ENCODE data around the gene PGAP2. TPM values are rescaled to one million over a fixed set of nuclear protein-coding genes. Genes with fewer than 3 reads are reported as not detected.

Gene PGAP2
- total RNA-seq, 6 experiments from 2014 or later: 14.5 to 19.7 (median 17.1) TPM

- no peak overlapping the region for H3K27ac Mint-ChIP-seq
- no peaks in the 10 kb centered on the region; the same call in 1 of the 2 replicates for H3K27me3 Mint-ChIP-seq (ENCODE audit: insufficient read depth)
- no peak for TF ChIP-seq CTCF (IDR thresholded peaks at IDR 0.05)
- no peak for DNase-seq
- peaks cover 7% of the 10 kb centered on the region for H3K4me1 Mint-ChIP-seq (ENCODE audit: low read depth)
- H3K4me3 Mint-ChIP-seq: no peak overlapping the region
- no peaks in the 10 kb centered on the region for H3K36me3 Mint-ChIP-seq (ENCODE audit: low read depth)
- no peaks in the 10 kb centered on the region for H3K9me3 Mint-ChIP-seq
These were observed 8.9 kb downstream of the PGAP2 start for GRCh38 chr11:3817181-3817800.

GRCh38 chr11:3820971-3821370 is 12.6 kb downstream of the PGAP2 start:
- Mint-ChIP-seq H3K36me3 (ENCODE audit: low read depth) (peaks cover 11% of the 10 kb centered on the region; the same call in 1 of the 2 replicates), H3K4me1 (ENCODE audit: low read depth) (peaks cover 21% of the 10 kb centered on the region), H3K9me3 (no peaks in the 10 kb centered on the region), H3K4me3 (no peak overlapping the region), H3K27me3 (ENCODE audit: insufficient read depth) (no peaks in the 10 kb centered on the region; the same call in 1 of the 2 replicates), H3K27ac (no peak overlapping the region)
- TF ChIP-seq CTCF (IDR thresholded peaks at IDR 0.05): no peak
- DNase-seq: no peak

- no peaks in the 10 kb centered on the region; the same call in 1 of the 2 replicates for H3K27me3 Mint-ChIP-seq (ENCODE audit: insufficient read depth)
- peaks cover 20% of the 10 kb centered on the region; the same call in 1 of the 2 replicates for H3K36me3 Mint-ChIP-seq (ENCODE audit: low read depth)
- no peak for DNase-seq
- H3K9me3 Mint-ChIP-seq: no peaks in the 10 kb centered on the region
- H3K4me3 Mint-ChIP-seq: no peak overlapping the region
- H3K27ac Mint-ChIP-seq: no peak overlapping the region
- H3K4me1 Mint-ChIP-seq (ENCODE audit: low read depth): peaks cover 18% of the 10 kb centered on the region
- TF ChIP-seq CTCF (IDR thresholded peaks at IDR 0.05): no peak
These were observed 14.0 kb downstream of the PGAP2 start for GRCh38 chr11:3822312-3822711.

- DNase-seq: peak; percentile 75
- peaks cover 18% of the 10 kb centered on the region for H3K4me1 Mint-ChIP-seq (ENCODE audit: low read depth)
- H3K27ac Mint-ChIP-seq: peak overlapping the region; percentile 42; the same call in 1 of the 2 replicates
- no peak overlapping the region for H3K4me3 Mint-ChIP-seq
- H3K9me3 Mint-ChIP-seq: no peaks in the 10 kb centered on the region
- peaks cover 2% of the 10 kb centered on the region for H3K27me3 Mint-ChIP-seq (ENCODE audit: insufficient read depth)
- no peak for TF ChIP-seq CTCF (IDR thresholded peaks at IDR 0.05)
- H3K36me3 Mint-ChIP-seq (ENCODE audit: low read depth): peaks cover 27% of the 10 kb centered on the region; the same call in 1 of the 2 replicates
These were observed 14.9 kb downstream of the PGAP2 start for GRCh38 chr11:3823303-3823702.

GRCh38 chr11:3823762-3824506 is 15.6 kb downstream of the PGAP2 start:
- no peak for DNase-seq
- Mint-ChIP-seq H3K4me1 (ENCODE audit: low read depth) (peaks cover 18% of the 10 kb centered on the region), H3K9me3 (no peaks in the 10 kb centered on the region), H3K27me3 (ENCODE audit: insufficient read depth) (peaks cover 2% of the 10 kb centered on the region), H3K36me3 (ENCODE audit: low read depth) (peaks cover 27% of the 10 kb centered on the region; the same call in 1 of the 2 replicates), H3K27ac (peak overlapping the region; percentile 42; the same call in 1 of the 2 replicates), H3K4me3 (no peak overlapping the region)
- no peak for TF ChIP-seq CTCF (IDR thresholded peaks at IDR 0.05)

Data from HFFc6 (cell line).